Mucosa of rectum (tissue), 2 donors: ENCODE data around the gene UGT1A5.
"Not testable (repeated sequence)": the region's sequence is repeated elsewhere in the genome, so short reads cannot be mapped to it uniquely, and the experiment has no call there.

Experiments
- H3K27ac ChIP-seq, 2 donors: one replicate each; pipeline ENCODE4 v1.7.0; 2013; ENCODE audit warnings: inconsistent platforms in 2 of 2, low read depth in 2 of 2, low read length in 2 of 2
- H3K27me3 ChIP-seq, 2 donors: one replicate each; pipeline ENCODE4 v1.7.0; 2013; ENCODE audit warnings: low read length in 2 of 2; ENCODE audit not compliant: control insufficient read depth in 2 of 2, insufficient read depth in 2 of 2
- H3K36me3 ChIP-seq, 2 donors: one replicate each; pipeline ENCODE4 v1.7.0; 2013; ENCODE audit warnings: low read length in 2 of 2; ENCODE audit not compliant: control insufficient read depth in 2 of 2, insufficient read depth in 2 of 2
- H3K4me1 ChIP-seq, 2 donors: one replicate each; pipeline ENCODE4 v1.7.0; 2013; ENCODE audit warnings: low read length in 2 of 2, mild to moderate bottlenecking in 1 of 2; ENCODE audit not compliant: control insufficient read depth in 2 of 2, insufficient read depth in 2 of 2
- H3K4me3 ChIP-seq, 2 donors: one replicate each; pipeline ENCODE4 v1.7.0; 2013; ENCODE audit warnings: low read length in 2 of 2
- H3K9ac ChIP-seq, 2 donors: one replicate each; pipeline ENCODE4 v1.7.0; 2013; ENCODE audit warnings: low read length in 2 of 2, low read depth in 1 of 2, mild to moderate bottlenecking in 1 of 2
- H3K9me3 ChIP-seq, 2 donors: one replicate each; pipeline ENCODE4 v1.7.0; 2013; ENCODE audit warnings: low read length in 2 of 2; ENCODE audit not compliant: control insufficient read depth in 2 of 2
- donor health status: healthy.
- donor health status: Normal muscosa, but diverticular disease.

Gene UGT1A5

GRCh38 chr2:233745073-233745755, 32.5 kb downstream of the UGT1A5 start:
- H3K9ac ChIP-seq = no peak overlapping the region
- no peaks in the 10 kb centered on the region for H3K27me3 ChIP-seq
- no peak overlapping the region for H3K27ac ChIP-seq
- H3K36me3 ChIP-seq = no peaks in the 10 kb centered on the region
- H3K4me1 ChIP-seq = no peaks in the 10 kb centered on the region
- H3K9me3 ChIP-seq = no peaks in the 10 kb centered on the region
- no peak overlapping the region for H3K4me3 ChIP-seq

- not testable (repeated sequence) for H3K4me3 ChIP-seq, H3K9ac ChIP-seq, H3K9me3 ChIP-seq, H3K4me1 ChIP-seq, H3K27ac ChIP-seq, H3K36me3 ChIP-seq, H3K27me3 ChIP-seq
Measured at GRCh38 chr2:233745838-233746237, 33.1 kb downstream of the UGT1A5 start.

GRCh38 chr2:233746475-233747282, 34.0 kb downstream of the UGT1A5 start:
- Histone ChIP-seq H3K9me3 (peaks cover 0 to 2% of the 10 kb centered on the region in 2 donors), H3K9ac (no peak overlapping the region), H3K27ac (no peak overlapping the region), H3K36me3 (no peaks in the 10 kb centered on the region), H3K4me1 (no peaks in the 10 kb centered on the region), H3K4me3 (no peak overlapping the region), H3K27me3 (no peaks in the 10 kb centered on the region)

GRCh38 chr2:233747283-233747544, 34.5 kb downstream of the UGT1A5 start:
- Histone ChIP-seq H3K36me3 (no peaks in the 10 kb centered on the region), H3K4me3 (no peak overlapping the region), H3K27me3 (no peaks in the 10 kb centered on the region), H3K9ac (no peak overlapping the region), H3K4me1 (no peaks in the 10 kb centered on the region), H3K27ac (no peak overlapping the region), H3K9me3 (peaks cover 0 to 2% of the 10 kb centered on the region in 2 donors)

- not testable (repeated sequence) for H3K4me3 ChIP-seq, H3K27ac ChIP-seq, H3K27me3 ChIP-seq, H3K9me3 ChIP-seq, H3K36me3 ChIP-seq, H3K4me1 ChIP-seq, H3K9ac ChIP-seq
Measured at GRCh38 chr2:233750689-233751088, 38.0 kb downstream of the UGT1A5 start.

GRCh38 chr2:233751212-233752009, 38.7 kb downstream of the UGT1A5 start:
- not testable (repeated sequence) for H3K9ac ChIP-seq, H3K27me3 ChIP-seq, H3K9me3 ChIP-seq, H3K36me3 ChIP-seq, H3K4me1 ChIP-seq, H3K27ac ChIP-seq, H3K4me3 ChIP-seq

GRCh38 chr2:233754872-233755611, 42.3 kb downstream of the UGT1A5 start:
- Histone ChIP-seq H3K4me3 (no peak overlapping the region), H3K27me3 (no peaks in the 10 kb centered on the region), H3K4me1 (peaks cover 7 to 24% of the 10 kb centered on the region in 2 donors), H3K9me3 (peaks cover 0 to 2% of the 10 kb centered on the region in 2 donors), H3K9ac (no peak overlapping the region), H3K27ac (no peak overlapping the region), H3K36me3 (no peaks in the 10 kb centered on the region)

- H3K27me3 ChIP-seq = no peaks in the 10 kb centered on the region
- peaks cover 0 to 3% of the 10 kb centered on the region in 2 donors for H3K36me3 ChIP-seq
- no peak overlapping the region for H3K9ac ChIP-seq
- H3K27ac ChIP-seq = no peak overlapping the region
- H3K4me3 ChIP-seq = no peak overlapping the region
- H3K9me3 ChIP-seq = no peaks in the 10 kb centered on the region
- peaks cover 7 to 26% of the 10 kb centered on the region in 2 donors for H3K4me1 ChIP-seq
Measured at GRCh38 chr2:233756429-233757081, 43.8 kb downstream of the UGT1A5 start.

- Histone ChIP-seq H3K27me3 (no peaks in the 10 kb centered on the region), H3K4me1 (peaks cover 7 to 28% of the 10 kb centered on the region in 2 donors), H3K27ac (no peak overlapping the region), H3K4me3 (no peak overlapping the region), H3K9me3 (no peaks in the 10 kb centered on the region), H3K9ac (no peak overlapping the region), H3K36me3 (peaks cover 0 to 3% of the 10 kb centered on the region in 2 donors)
Measured at GRCh38 chr2:233758141-233758540, 45.4 kb downstream of the UGT1A5 start.
